HepG2 (cell line): Measurements from ENCODE around the gene PREP.

Source experiments
- CTCF ChIP-seq: sonication (generic); formaldehyde crosslinking; IDR thresholded peaks from 2 replicates; pipeline ENCODE4 v1.5.0; 2020; ENCODE audit warnings: mild to moderate bottlenecking, missing genetic modification reagents, moderate library complexity
- E2F5 ChIP-seq: sonication (generic); formaldehyde crosslinking; conservative IDR thresholded peaks from 2 replicates; pipeline ENCODE4 v1.4.0; 2020; ENCODE audit warnings: missing genetic modification reagents
- ETV5 ChIP-seq: IDR thresholded peaks from 2 replicates; pipeline ENCODE4 v1.6.1; 2018; ENCODE audit warnings: missing biosample characterization, missing genetic modification reagents, inconsistent platforms, borderline replicate concordance
- GLI4 ChIP-seq: sonication (generic); formaldehyde crosslinking; IDR thresholded peaks from 2 replicates; pipeline ENCODE4 v1.5.1; 2020; ENCODE audit warnings: missing genetic modification reagents, mild to moderate bottlenecking, moderate library complexity, borderline replicate concordance
- HNF1A ChIP-seq, 2 experiments: sonication (generic) in 1 of 2; formaldehyde crosslinking in 1 of 2; IDR thresholded peaks; 2 replicates each; pipeline versions ENCODE4 v1.4.0 to v1.6.1; 2016 to 2020; ENCODE audit warnings: borderline replicate concordance in 1 of 2, low read depth in 1 of 2, mild to moderate bottlenecking in 1 of 2, missing genetic modification reagents in 1 of 2
- NR2C2 ChIP-seq: sonication (generic); formaldehyde crosslinking; IDR thresholded peaks from 2 replicates; pipeline ENCODE4 v1.4.0; 2020; ENCODE audit warnings: missing genetic modification reagents, mild to moderate bottlenecking, moderate library complexity, borderline replicate concordance
- TMF1 ChIP-seq: sonication (generic); formaldehyde crosslinking; IDR thresholded peaks from 2 replicates; pipeline ENCODE4 v1.8.1; 2022; ENCODE audit warnings: low read depth, missing genetic modification reagents
- ZBTB49 ChIP-seq: sonication (generic); formaldehyde crosslinking; IDR thresholded peaks from 2 replicates; pipeline ENCODE4 v1.4.0; 2020; ENCODE audit warnings: missing genetic modification reagents, borderline replicate concordance
- ZNF615 ChIP-seq: sonication (generic); formaldehyde crosslinking; IDR thresholded peaks from 2 replicates; pipeline ENCODE4 v1.5.0; 2020; ENCODE audit warnings: mild to moderate bottlenecking, missing genetic modification reagents, borderline replicate concordance
- TF ChIP-seq, protein P1 (sequence below): sonication (generic); formaldehyde crosslinking; IDR thresholded peaks from 2 replicates; pipeline ENCODE4 v1.4.0; 2020; ENCODE audit warnings: missing genetic modification reagents, borderline replicate concordance
- TF ChIP-seq, protein P2 (sequence below): IDR thresholded peaks from 2 replicates; pipeline ENCODE4 v1.6.1; 2012; ENCODE audit warnings: inconsistent platforms

GRCh38 chr6:105382958-105383357 lies 19.9 kb downstream of the PREP start:
- no peak for TF ChIP-seq TMF1 (CRISPR knock-in tag)
- TF ChIP-seq, protein P1, sequence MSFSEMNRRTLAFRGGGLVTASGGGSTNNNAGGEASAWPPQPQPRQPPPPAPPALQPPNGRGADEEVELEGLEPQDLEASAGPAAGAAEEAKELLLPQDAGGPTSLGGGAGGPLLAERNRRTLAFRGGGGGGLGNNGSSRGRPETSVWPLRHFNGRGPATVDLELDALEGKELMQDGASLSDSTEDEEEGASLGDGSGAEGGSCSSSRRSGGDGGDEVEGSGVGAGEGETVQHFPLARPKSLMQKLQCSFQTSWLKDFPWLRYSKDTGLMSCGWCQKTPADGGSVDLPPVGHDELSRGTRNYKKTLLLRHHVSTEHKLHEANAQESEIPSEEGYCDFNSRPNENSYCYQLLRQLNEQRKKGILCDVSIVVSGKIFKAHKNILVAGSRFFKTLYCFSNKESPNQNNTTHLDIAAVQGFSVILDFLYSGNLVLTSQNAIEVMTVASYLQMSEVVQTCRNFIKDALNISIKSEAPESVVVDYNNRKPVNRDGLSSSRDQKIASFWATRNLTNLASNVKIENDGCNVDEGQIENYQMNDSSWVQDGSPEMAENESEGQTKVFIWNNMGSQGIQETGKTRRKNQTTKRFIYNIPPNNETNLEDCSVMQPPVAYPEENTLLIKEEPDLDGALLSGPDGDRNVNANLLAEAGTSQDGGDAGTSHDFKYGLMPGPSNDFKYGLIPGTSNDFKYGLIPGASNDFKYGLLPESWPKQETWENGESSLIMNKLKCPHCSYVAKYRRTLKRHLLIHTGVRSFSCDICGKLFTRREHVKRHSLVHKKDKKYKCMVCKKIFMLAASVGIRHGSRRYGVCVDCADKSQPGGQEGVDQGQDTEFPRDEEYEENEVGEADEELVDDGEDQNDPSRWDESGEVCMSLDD (CRISPR knock-in tag), result no peak
- TF ChIP-seq NR2C2 (CRISPR knock-in tag), result no peak
- no peak for TF ChIP-seq HNF1A (IDR thresholded peaks at IDR 0.05; ENCODE audit: low read depth)
- no peak for TF ChIP-seq HNF1A (CRISPR knock-in tag; IDR thresholded peaks at IDR 0.05; ENCODE audit: borderline replicate concordance)
- TF ChIP-seq GLI4, result no peak
- no peak for TF ChIP-seq ZBTB49 (CRISPR knock-in tag)
- no peak for TF ChIP-seq E2F5
- TF ChIP-seq ZNF615 (CRISPR knock-in tag), result no peak
- TF ChIP-seq, protein P2, sequence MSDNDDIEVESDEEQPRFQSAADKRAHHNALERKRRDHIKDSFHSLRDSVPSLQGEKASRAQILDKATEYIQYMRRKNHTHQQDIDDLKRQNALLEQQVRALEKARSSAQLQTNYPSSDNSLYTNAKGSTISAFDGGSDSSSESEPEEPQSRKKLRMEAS, result no peak
- TF ChIP-seq ETV5 (CRISPR knock-in tag), result no peak
- no peak for TF ChIP-seq CTCF (CRISPR knock-in tag)
